Activated CD4-positive, alpha-beta T cell treated with anti-CD3 and anti-CD28 coated beads, Interleukin-2, amount 50 U/mL, for 16 hours (primary cell): ENCODE measurements around the gene JMJD1C.

Experiments used
- DNase-seq: peaks from one replicate; pipeline ENCODE4 v3.0.0-alpha.2; 2020

The JMJD1C gene

DNA sequence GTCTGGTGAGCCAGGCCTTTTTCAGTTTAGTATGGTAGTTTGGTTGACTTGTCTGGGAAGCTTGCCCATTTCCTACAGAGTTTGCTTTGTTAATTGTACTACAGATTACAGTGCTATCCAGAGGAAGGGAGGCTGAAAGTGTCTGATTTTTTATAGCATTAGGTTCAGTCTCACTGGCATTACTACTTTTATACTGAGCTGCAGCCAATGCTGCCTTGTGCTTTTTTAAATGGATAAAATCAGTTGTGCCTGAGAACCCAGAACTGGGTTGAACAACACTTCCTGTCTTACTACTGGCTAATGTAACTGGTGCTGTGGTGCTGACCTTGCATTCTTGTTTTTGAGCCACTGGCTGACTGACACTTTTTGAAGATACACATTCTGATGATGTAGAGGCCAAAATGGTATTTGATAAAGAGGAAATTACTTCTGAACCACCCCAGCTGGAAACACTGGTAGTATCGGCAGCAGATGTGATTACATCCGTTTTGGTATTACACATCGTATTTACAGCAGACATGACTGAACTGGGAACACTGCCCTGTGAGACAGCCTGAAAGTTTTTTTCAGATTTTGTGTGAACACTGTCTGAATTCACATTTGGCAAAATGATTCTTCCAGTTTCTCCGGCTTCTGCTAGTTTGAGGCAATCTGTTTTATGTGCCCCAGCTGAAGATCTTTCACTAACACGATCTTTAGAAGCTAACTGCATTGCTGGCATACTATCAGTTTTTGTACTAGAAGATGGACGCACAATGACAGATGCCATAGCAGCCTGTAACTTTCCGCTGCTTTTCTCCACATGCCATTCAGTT lies 258.6 kb downstream of the JMJD1C start:
- peak; percentile 53 for DNase-seq

DNA sequence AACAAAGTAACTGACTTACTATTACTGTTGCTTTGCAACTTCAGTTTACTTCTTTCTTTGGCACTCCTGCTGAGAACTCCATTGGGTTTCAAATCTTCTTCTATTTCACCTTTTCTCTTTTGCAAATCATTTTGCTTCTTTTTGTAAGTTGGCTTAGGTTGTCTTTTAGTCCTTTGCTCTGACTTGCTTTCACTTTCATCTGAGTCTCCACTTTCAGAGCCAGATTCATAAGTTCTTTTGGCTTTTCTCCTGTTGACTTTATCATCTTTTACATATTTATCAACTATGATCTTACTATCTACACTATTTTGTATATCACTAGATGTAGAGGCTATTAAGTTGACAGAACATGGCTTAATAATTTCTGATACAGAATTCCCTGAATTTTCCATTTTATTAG lies 259.2 kb downstream of the JMJD1C start:
- no peak for DNase-seq

DNA sequence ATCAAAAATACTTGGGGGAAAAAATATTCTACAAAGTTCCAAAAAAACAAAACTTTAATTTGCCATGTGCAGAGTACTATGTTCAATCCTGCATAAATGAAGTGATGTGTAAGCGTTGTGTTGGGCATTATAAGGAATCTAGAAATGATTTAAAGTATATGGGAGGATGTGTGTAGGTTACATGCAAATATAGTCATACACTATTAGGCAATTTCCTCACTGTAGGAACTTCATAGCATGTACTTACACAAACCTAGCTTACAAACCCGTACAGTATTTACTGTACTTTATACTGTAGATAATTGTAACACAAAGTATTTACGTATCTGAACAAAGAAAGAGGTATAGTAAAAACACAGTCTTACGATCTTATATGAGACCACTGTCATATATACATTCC lies 260.4 kb downstream of the JMJD1C start:
- DNase-seq, result no peak

DNA sequence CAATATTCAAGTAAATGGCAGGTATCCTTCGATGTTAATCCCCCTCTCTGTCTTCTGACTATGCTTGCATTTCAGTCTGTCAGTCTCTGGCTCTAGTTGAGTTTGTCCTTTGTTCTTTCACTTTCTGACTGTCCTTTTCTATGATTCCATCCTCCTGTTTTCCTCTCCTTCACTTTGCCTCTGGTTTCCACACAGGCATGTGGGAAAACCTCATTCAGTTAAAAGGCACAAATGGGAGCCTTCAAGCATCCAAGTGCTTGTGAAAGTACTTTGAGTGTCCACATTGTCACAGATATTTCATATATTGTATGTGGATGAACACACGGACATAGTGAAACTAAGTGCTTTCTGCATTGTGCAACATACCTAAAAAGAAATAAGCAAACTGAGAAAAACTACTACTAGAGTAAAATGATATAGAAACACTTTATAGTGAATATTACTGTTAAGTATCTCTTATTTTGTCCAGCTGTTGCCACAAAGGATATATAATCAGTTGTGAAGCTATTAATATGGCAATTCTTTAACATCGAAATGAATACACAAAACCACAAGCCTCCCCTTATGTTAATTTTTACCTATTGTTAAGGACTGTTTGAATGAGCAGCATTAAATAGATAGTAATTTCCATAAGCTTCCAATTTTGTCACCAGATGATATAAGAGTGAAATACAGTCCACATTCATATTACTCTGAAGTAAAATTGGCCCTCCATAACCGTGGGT lies 260.9 kb downstream of the JMJD1C start:
- no peak for DNase-seq

DNA sequence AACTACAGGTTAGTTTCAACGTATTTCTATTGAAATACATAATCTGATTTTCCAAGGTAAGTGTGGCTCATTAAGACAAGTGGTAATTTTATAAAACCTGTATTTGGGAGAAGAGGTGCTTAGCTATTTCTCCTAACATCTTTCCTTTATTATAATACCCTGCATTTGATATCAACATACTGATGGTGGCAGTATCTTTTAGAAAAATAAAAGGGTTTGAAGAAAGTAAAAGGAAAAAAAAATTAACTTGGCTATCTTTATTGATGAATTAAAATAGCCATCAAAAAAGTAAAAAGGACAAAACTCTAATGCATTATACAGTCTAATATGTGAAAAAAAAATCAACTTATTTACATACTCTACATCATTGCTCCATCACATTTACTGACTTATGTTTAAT lies 264.7 kb downstream of the JMJD1C start:
- no peak for DNase-seq

DNA sequence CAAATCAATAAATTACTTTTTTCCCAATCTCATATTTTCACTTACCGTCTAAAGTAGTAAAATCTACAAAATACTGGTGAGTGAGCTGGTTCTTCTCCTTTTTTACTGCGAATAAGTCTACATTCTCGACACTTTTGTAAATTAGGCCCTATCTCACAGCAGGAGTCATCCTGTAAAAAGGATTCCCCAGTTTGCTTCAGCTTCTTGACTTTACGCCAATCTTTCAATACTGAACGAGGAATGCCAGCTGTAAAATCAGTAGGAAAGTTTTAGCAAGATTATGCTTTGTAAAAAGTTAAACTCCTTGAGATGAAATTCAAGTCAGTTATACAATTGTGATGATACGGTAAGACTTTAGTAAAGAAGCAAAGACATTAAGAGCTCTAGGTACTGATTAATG lies 265.3 kb downstream of the JMJD1C start:
- DNase-seq, result no peak

DNA sequence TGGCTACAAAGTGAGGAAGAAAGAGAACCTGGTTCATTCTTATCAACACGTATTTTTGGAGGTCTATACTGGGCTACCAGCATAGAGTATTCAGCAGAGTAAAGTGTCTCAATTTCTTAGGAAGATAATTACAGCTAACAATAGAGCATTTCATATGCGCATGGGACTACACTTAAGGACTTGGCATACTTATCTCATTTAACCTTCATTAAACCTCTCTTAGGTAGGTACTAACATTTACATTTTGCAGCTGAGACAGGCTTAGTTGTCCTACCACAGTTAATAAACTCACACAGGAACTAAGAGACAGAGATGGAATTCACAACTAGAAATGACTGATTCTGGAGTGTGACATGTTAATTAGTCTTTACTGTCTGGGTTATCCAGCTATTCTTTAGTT lies 266.1 kb downstream of the JMJD1C start:
- DNase-seq, result no peak

DNA sequence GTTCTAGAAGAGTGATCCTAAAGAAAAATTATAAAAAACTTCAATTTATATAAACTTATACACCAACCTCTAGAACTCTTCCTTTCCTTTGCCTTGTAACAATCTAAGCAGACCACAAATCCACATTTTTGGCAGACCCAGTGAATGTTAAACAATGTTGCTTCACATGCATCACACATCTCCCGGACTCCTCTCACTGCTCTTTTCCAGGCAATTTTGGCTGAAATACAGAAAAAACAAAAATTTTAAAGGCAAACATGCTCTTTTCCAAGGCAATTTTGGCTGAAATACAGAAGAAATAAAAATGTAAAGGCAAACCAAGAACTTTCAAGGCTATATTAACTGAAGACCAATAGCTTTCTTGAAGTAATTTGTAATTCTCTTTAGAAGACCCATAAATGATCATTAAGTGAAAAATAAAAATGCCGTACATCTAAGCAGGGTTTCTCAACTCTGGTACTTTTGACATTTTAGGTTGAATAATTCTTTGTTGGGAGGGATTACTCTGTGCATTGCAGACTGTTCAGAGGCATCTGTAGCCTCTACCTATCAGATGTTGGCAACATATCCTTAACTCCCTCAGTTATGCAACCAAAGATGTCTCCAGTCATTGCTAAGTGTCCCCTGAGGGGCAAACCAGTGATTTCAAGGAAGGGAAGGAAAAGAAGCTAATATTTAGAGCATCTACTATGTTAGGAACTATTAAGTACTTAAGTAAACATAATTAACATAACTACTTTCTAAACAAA lies 268.3 kb downstream of the JMJD1C start:
- no peak for DNase-seq

DNA sequence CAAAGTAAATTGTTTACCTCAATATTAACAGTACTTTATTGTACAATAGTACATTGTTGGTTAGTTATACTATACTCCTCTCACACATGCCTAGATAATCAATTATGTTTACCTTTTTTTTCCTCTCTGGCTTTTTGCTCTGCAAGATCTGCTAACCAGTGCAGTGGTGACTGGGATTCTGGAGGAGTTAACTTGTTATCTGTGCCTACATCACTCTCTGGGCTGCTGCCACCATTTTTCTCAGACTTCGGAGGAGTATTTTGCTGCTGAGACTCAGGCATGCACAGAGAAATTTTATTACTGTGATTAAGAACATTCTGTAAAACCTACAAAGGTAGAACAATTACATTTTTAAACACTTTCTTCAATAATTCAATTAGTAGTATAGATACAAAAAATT lies 273.0 kb downstream of the JMJD1C start:
- no peak for DNase-seq

DNA sequence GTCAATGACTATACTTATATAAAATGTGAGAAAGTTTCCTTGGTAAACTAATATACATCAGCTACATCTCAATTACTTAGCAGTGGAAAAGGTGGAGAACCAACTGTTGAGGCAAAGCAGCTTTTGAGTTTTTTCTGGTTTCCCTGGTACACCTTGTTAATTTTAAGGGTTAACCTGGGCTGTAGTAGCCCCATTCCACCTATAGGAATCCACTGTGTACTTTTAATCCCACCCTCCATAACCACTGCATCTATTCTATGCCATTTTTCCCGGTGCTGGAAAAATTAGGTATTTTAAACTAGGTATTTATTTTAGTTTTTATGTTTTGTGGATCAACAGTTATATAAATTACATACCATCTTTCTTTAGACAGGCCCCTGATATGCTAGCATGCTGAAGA lies 290.2 kb downstream of the JMJD1C start:
- DNase-seq, result no peak

DNA sequence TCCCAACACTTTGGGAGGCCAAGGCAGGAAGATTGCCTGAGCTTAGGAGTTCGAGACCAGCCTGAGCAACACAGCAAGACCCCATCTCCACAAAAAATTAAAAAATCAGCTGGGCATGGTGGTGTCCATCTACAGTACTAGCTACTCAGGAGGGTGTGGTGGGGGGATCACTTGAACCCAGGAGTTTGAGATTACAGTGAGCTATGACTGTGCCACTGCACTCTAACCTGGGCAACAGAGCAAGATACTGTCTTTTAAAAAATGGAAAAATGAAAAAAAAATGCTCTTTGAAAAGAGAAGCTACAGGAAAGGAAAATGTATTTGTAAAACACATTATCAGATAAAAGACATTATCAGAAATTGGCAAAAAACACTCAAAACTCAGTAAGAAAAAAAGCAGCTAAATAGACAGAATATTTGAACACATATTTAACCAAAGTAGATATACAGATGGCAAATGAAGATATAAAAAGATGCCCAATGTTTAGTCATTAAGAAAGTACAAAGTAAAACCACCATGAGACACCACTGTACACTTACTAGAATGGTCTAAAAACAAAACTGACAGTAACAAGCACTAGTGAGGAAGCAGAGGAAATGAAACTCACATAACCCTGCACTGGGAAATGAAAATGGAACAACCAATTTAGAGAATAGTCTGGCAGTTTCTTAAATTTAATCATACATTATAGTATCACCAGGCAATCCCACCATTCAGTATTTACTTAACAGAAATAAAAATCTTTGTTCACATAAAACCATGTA lies 292.1 kb downstream of the JMJD1C start:
- peak; percentile 87 for DNase-seq

DNA sequence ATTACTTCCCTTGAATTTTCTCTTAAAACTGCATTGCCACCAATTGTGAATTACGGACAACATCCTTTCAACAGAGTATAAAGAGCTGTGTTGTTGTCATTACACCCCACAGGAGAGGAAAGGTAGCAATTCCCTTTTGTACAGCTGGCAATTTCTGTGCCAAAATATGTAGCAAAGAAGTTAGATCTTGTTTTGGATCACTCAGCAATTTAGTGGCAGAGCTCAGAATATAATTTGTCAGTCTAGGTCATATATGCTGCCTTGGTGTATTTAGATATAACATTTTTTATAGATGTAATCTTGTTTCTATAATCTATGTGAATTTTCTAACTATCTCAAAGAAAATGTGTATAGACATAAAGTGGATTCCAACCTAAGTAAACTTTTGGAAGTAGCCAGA lies 293.9 kb downstream of the JMJD1C start:
- no peak for DNase-seq

DNA sequence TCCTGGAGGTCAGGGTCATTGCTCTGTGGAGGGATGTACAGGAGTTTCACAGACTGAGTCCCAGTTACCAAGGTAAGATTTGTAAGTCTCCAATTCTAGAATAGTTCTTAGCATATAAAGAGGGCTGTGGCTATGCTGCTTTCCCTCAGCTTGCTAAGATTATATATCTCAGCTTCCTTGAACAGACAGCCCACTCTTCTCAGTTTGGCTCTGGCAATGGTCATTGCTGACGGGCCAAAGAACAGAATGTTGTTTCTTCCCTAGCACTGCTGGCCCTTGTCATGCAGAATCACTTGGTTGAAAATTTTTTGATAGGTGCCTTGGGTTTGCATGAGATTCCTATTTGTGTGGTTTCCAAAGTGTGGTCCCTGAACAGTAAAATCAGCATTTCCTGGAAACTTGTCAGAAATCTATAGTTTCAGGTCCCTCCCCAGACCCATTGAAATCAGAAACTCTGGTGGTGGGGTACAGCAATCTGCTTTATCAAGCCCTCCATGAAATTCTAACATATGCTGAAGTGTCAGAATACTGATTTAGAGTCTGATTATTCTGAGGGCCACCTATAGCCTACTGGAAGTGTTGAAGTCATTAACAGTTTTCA lies 294.4 kb downstream of the JMJD1C start:
- DNase-seq, result peak; percentile 69

DNA sequence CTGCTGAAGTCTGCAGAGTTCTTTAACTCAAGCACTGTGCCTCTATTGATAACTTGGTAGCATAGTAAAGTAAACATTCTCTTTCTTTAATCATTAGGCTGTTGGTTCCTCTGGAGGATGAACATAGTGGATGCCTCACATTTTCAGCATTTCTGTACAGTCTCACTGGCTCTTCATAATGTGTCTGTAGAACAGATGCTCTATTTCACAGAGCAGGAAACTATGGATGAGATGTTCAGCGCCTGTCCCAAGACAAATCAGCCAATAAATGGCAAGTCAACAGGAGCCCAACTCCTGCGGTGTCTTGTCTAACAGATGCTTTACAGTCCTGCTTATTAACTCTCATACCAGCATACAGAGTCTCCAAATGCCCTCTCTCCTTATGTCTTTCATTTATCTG lies 296.2 kb downstream of the JMJD1C start:
- no peak for DNase-seq

DNA sequence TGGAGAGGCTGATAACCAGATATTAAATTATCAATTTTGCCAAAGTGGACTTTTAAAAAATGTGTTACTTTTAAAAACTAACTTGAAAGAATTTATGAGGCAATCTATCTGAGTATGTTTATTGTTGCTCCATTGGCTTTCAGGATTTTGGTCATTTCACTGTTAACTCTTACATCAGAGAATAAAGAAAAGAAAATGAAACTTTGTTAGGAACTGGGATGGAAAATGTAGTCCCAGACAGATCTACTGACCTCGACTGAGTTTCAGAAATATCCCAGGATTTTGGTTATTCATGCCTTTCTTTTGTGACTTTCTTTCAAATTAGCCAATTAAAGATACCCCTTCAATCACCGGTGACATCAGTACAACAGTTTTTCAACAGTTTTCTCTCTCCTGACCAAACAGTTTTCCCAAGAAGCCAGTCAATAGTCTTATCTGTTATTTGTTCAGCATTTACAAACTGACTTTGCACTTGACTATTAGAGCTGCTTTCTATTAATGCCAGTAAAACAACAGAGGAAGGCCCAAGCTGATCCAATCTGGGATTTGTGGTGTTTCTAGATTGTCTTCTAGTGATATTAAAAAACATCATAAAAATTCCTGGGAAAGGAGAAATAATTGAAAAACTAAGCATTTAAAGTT lies 296.8 kb downstream of the JMJD1C start:
- DNase-seq, result no peak

DNA sequence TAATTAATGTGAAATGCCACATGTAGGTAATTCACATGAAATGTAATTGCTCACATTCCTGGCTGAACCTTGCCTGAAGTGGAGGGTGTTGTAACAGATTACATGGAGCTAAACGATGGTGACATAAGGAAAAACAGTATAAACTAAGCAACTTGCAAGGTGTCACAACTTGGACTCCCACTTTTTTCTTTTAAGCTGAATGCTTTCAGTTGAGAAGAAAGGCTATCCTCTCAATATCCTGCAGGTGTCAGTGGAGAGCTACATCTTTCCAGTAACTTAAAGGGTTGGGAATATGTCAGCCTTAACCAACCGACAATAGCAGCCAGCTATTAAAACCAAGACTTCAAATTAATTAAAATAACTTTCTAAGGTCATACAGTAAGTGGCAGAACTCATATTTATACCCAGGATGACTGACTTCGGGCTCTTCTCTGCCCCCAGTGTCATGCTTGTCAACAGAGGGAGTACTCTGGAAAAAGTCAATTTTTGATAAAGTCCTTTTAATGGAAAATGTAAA lies 299.0 kb downstream of the JMJD1C start:
- DNase-seq, result peak; percentile 71

DNA sequence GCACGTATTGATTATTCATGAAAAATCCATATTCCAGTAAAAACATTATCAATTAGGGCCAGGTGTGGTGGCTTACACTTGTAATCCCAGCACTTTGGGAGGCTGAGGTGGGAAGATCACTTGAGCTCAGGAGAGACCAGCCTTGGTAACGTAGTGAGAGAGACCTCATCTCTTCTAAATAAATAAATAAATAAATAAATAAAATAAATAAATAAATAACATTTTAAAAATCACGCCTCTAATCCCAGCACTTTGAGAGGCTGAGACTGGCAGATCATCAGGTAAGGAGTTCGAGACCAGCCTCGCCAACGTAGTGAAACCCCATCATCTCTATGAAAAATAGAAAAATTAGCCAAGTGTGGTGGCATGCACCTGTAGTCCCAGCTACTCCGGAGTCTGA lies 300.5 kb downstream of the JMJD1C start:
- DNase-seq, result no peak

DNA sequence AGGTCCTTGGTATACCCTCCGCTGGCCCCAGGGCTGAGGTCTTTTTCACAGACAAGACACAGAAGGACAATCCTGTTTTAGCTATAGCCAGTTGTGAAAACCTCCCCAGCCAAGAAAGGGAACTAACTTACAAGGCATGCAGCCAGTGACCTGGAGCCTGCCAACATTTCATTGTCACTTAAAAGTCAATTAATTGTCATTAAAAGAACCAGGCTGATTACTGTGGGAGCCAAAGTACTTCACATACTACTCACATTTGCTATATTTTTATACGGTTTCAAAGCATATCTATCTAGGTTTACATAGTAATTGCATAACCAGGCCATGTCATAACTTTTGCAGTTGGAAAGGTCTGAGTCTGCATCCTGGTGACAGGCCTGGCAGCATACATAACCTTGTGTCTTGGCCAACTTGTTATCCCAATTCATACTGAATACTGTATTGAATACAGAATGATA lies 301.6 kb downstream of the JMJD1C start:
- no peak for DNase-seq

DNA sequence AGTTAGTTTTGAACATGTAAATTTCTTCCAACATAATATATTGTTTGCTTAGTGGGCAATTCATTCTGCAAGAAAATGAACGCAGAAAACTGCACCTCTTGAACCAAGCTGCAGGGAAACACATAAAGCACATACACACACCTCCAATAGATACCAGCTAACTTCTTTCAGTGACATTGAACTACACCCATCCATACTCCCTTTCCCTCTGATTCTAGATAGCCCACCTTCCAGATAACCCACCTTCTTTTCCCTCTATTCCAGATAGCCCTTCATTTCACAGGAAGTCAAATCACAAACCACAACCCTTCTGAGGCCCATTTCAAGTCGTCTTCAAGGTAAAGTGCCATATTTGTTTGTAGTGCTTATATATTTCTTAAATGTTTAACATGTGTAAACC lies 304.2 kb downstream of the JMJD1C start:
- no peak for DNase-seq

DNA sequence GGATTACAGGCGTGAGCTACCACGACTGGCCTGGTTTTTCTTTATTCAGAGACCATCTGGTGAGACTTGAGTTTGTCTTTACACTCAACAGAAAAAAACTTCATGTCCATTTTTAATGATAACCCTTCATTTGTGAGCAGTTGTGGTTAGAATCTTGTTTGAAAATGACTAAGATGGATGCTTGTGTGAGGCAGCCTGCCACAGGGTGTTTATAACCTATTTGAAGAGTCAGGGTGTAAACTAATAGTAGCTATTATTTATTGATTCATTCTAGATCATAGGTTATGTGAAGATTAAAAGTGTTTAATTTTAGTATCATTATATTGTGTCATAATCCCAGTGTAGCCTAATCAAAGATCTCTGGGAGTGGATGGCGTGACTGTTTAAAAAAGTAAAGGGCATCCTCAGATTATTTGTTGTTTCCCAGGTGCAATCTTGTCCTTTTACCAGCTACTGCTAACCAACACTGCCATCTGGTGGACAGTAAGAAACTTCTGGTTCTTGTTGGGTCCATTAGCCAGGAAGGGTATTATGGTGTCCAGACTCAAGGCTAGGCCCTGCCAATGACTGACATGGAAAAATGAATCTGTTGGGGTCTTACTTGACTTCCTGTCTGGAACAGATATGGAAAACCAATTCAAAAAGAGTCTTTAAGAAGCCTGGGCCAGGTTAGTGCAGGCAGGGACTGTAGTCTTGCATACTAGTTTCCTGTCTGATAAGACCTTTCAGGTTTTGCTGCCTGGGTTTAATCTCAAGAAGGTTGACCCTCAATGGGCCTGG lies 307.7 kb downstream of the JMJD1C start:
- DNase-seq, result peak; percentile 75

DNA sequence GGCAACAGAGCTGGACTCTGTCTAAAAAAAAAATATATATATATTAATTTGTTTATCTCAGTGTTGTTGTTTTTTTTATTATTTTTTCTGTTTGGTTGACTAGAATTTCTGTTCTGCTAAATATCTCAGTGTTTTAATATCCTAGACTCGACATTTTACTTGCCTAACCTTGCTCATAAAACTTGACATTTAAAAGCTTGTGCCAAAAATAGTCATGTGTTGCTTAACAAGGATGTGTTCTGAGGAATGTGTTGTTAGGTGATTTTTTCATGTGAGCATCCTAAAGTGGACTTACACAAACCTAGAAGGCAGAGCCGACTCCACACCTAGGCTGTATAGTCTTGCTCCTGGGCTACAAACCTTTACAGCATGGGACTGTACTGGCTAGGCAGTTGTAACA lies 309.5 kb downstream of the JMJD1C start:
- DNase-seq, result no peak
